Heart right ventricle (tissue), 16 donors: Measurements from ENCODE around the gene AGRP. TPM values are rescaled to one million over a fixed set of nuclear protein-coding genes. Genes with fewer than 3 reads are reported as not detected.

Experiments
- ATAC-seq, 8 donors: fragments of 200-7000 bp; cut with Tn5 transposase; one replicate each; pipeline ENCODE4 v1.9.1; 2020; ENCODE audit warnings: mild to moderate bottlenecking in 8 of 8, moderate library complexity in 8 of 8, moderate number of reproducible peaks in 1 of 8
- DNase-seq, 2 donors: peaks; one replicate each; pipeline ENCODE4 v3.0.0-alpha.2; 2020
- H3K27ac ChIP-seq, 10 donors: fragments of 200-600 bp; sonication (generic) in 2 of 10; one replicate each; pipeline versions ENCODE4 v1.5.0 to v1.8.0; 2020 to 2022; ENCODE audit warnings: mild to moderate bottlenecking in 3 of 10
- H3K27me3 ChIP-seq, 7 donors: fragments of 200-600 bp; one replicate each; pipeline ENCODE4 v1.8.0; 2021 to 2022; ENCODE audit warnings: mild to moderate bottlenecking in 2 of 7
- H3K36me3 ChIP-seq, 9 donors: fragments of 200-600 bp; sonication (generic) in 1 of 9; one replicate each; pipeline versions ENCODE4 v1.5.0 to v1.8.0; 2020 to 2022; ENCODE audit warnings: mild to moderate bottlenecking in 2 of 9
- H3K4me1 ChIP-seq, 9 donors: fragments of 200-600 bp; sonication (generic) in 1 of 9; one replicate each; pipeline versions ENCODE4 v1.5.0 to v1.8.0; 2020 to 2022; ENCODE audit warnings: mild to moderate bottlenecking in 4 of 9
- H3K4me3 ChIP-seq, 10 donors: fragments of 200-600 bp; sonication (generic) in 2 of 10; one replicate each; pipeline versions ENCODE4 v1.5.0 to v1.8.0; 2020 to 2022; ENCODE audit warnings: mild to moderate bottlenecking in 7 of 10, moderate library complexity in 2 of 10
- H3K9me3 ChIP-seq, 11 donors: fragments of 200-600 bp in 10 of 11; sonication (generic) in 2 of 11; one replicate each; pipeline versions ENCODE4 v1.5.0 to v1.8.0; 2013 to 2022; ENCODE audit warnings: mild to moderate bottlenecking in 2 of 11, control low read depth in 1 of 11, moderate library complexity in 1 of 11
- CTCF ChIP-seq, 9 donors: fragments of 200-600 bp; sonication (generic) in 2 of 9; IDR thresholded peaks; one replicate each; pipeline versions ENCODE4 v1.5.0 to v1.8.0; 2021 to 2022; ENCODE audit warnings: antibody characterized with exemption in 9 of 9, mild to moderate bottlenecking in 5 of 9, moderate library complexity in 1 of 9
- WGBS, 2 donors: extraction: QIAGEN DNeasy Blood & Tissue Kit; methylation state at CpG; one replicate each; pipeline ENCODE4 v1.1.7; 2013; ENCODE audit warnings: inconsistent platforms in 1 of 2; 5-methylcytosine and 5-hydroxymethylcytosine counted together
- intact Hi-C, 10 donors: fragments of 100-400 bp; cut with DNase I; formaldehyde crosslinking; loops; one replicate each; pipeline versions ENCODE4 v1.11.1 to v1.14.2; 2022
- polyA plus RNA-seq, 2 donors: library from polyadenylated mRNA; stranded (reverse); fragments of 200-250 nt; gene quantifications; one replicate each; pipeline ENCODE4 v1.2.3, GENCODE V29; 2013
- total RNA-seq, 10 donors: library from RNA; stranded (reverse); fragmentation: NEBNext Ultra II Directional in 3 of 10; extraction: Animal tissue kit (Norgen Biotek cat#: 25700) in 3 of 10; gene quantifications; one replicate each; pipeline versions ENCODE4 v1.2.1 to v1.2.4, GENCODE V29; 2021 to 2023
- donor health status: Arrhythmogenic right ventricular cardiomyopathy.
- donor health status: ischemic (EF 13 %, LVEDD 7.1; RV severe dilation, severe dysfunction).
- donor health status: healthy with polysubstance abuse.
- donor health status: DM: no; HTN: yes; CAD: no.
- donor health status: DM: no; HTN: no; CAD: no.
- donor health status: ischemic (EF 25% LVEDD 6.9; RV normal size, moderate dysfunction).
- donor health status: ischemic (EF 25% LVEDD 5.7; RV mildly dilated, moderate dysfunction).
- donor health status: healthy.
- donor health status: DM: yes; HTN: yes; CAD: no.
- donor health status: Ischemic cardiomyopathy.
- donor health status: ischemic (EF 35%, LVEDD 5.7; RV mildly dilated, moderate dysfunction).
- donor health status: nonischemic (EF 11% LVEDD 7.7; RV severe dilation, severe dysfunction).
- donor health status: DM: yes; HTN: yes; CAD: no.
- donor health status: PGD.
- donor health status: ischemic (EF 29% LVEDD 5.4; RV normal size, mild dysfunction).
- donor health status: nonischemic (EF 23%, LVEDD 6.1; RV moderate dilation, normal function).

AGRP gene
- total and polyA plus RNA-seq, 12 donors = 0.10 TPM; not detected in 11

DNA sequence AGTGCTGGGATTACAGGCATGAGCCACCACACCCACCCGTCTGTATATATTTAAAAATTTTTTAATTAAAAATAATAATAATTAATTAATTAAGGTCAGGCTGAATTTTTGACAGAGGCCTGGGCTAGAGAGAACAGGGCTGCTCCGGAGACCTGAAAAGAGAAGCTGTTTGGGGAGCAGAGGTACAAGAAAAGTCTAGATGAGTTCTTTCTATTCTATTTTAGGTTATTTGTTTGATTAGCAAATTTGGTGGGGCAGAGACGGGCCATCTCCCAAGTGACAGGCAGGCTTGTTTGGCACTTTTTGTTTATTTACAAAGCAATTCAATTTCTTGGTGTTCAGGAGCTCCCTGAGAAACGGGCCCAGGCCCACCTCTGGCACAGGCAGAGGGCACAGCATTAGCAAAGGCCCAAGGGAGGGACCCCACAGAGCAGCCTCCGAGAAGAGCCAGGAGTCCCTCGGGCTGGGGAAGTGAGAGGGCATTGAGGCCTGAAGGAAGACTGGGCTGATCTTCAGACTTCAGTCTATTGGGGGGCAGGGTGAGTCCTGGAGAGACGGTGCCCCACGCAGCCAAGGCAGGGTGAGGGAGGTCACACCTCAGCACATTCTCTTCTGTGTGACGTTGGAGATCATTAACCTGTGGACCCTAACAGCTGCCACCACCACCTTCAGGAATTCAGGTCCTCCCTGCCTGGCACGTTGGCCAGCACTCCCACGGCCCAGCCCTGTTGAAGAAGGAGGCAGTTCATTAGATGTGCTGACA is 34.5 kb upstream of the AGRP start:
- DNase-seq (no peak), ATAC-seq (no peak)
- no peak overlapping the region for H3K4me3 ChIP-seq
- H3K36me3 ChIP-seq = no peaks in the 10 kb centered on the region
- intact Hi-C loops = no loop called here
- no peaks in the 10 kb centered on the region for H3K27me3 ChIP-seq
- H3K4me1 ChIP-seq = peaks cover 0 to 36% (median 12%) of the 10 kb centered on the region in 9 donors
- H3K27ac ChIP-seq = no peak overlapping the region
- H3K9me3 ChIP-seq = no peaks in the 10 kb centered on the region
- 82 to 83% methylated on average over 11 of the region's 11 CpGs for WGBS, 2 donors
- no peak for TF ChIP-seq CTCF (IDR thresholded peaks at IDR 0.05)

GRCh38 chr16:67517155-67517445 is 33.8 kb upstream of the AGRP start:
- no peak for DNase-seq
- no peaks in the 10 kb centered on the region for H3K9me3 ChIP-seq
- H3K4me1 ChIP-seq = peaks cover 0 to 36% (median 12%) of the 10 kb centered on the region in 9 donors
- intact Hi-C loops = no loop called here
- no peak overlapping the region for H3K4me3 ChIP-seq
- no peak for TF ChIP-seq CTCF (IDR thresholded peaks at IDR 0.05)
- H3K27ac ChIP-seq = no peak overlapping the region
- 85 to 91% methylated on average over 3 of the region's 3 CpGs for WGBS, 2 donors
- H3K27me3 ChIP-seq = no peaks in the 10 kb centered on the region
- no peak for ATAC-seq
- H3K36me3 ChIP-seq = no peaks in the 10 kb centered on the region

DNA sequence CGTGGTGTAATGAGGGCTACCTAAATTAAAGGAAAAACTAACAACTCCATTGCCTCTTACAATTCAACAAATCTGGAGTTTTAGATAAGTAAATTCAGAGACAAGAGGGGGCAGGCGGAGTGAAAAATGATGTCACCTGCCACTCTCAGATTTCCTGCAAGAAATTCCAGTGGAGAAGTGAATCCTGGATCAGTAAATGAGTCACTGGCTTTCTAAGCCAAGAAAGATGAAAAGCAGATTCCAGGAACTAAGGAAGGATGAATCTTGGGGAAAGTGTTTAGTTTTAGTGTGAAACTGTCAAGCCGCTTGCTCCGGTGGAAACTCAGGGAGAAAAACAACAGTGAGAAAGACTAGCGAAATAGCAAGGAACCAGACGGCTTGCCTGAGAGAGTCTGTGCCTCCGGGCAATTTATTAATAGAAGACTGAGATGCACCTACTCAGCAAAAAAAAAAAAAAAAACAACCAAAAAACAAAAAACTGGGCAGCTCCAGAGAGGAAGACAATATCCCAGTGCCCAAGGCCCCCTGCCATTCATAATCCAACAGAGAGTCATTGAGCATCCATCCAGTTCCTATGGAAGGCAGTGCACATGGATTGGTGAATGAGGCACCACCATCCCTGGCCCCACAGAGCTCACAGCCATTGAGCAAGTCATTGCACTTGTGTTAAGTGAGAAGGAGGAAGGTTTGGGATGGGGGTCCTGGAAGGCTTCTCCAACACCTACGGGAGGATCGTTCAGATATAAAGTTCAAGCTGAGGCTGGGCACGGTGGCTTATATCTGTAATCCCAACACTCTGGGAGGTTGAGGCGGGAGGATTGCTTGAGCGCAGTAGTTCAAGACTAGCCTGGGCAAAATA is 33.2 kb upstream of the AGRP start:
- no peak for ATAC-seq
- intact Hi-C loops = no loop called here

More for the DNA sequence above, 33.2 kb upstream of the AGRP start:
- 83 to 84% methylated on average over 12 of the region's 12 CpGs for WGBS, 2 donors
- Histone ChIP-seq H3K27me3 (no peaks in the 10 kb centered on the region), H3K4me3 (no peak overlapping the region), H3K27ac (no peak overlapping the region), H3K9me3 (no peaks in the 10 kb centered on the region), H3K36me3 (no peaks in the 10 kb centered on the region), H3K4me1 (peaks cover 0 to 32% (median 7%) of the 10 kb centered on the region in 9 donors)
- TF ChIP-seq CTCF (IDR thresholded peaks at IDR 0.05) = no peak
- no peak for DNase-seq
